ENCODE results near the gene FAM193A.
"Not testable (repeated sequence)": the region's sequence is repeated elsewhere in the genome, so short reads cannot be mapped to it uniquely, and the experiment has no call there.

FAM193A gene

GRCh38 chr4:2695346-2696060 is 159.1 kb downstream of the FAM193A start:
- DNase-seq (ENCODE audit: low spot score): no peak

- no peak for DNase-seq (ENCODE audit: low spot score)
These were observed 160.0 kb downstream of the FAM193A start for GRCh38 chr4:2696423-2696822.

- DNase-seq (ENCODE audit: low spot score): no peak
These were observed 161.6 kb downstream of the FAM193A start for GRCh38 chr4:2697995-2698414.

- DNase-seq (ENCODE audit: low spot score): no peak
These were observed 162.1 kb downstream of the FAM193A start for GRCh38 chr4:2698504-2698903.

GRCh38 chr4:2698951-2699505 is 162.6 kb downstream of the FAM193A start:
- DNase-seq (ENCODE audit: low spot score): no peak

GRCh38 chr4:2699534-2699933 is 163.1 kb downstream of the FAM193A start:
- no peak for DNase-seq (ENCODE audit: low spot score)

GRCh38 chr4:2700031-2700430 is 163.6 kb downstream of the FAM193A start:
- no peak for DNase-seq (ENCODE audit: low spot score)

GRCh38 chr4:2702361-2702760 is 165.9 kb downstream of the FAM193A start:
- no peak for DNase-seq (ENCODE audit: low spot score)

- DNase-seq (ENCODE audit: low spot score): no peak
These were observed 166.3 kb downstream of the FAM193A start for GRCh38 chr4:2702770-2703169.

- no peak for DNase-seq (ENCODE audit: low spot score)
These were observed 175.9 kb downstream of the FAM193A start for GRCh38 chr4:2712261-2712842.

- no peak for DNase-seq (ENCODE audit: low spot score)
These were observed 176.9 kb downstream of the FAM193A start for GRCh38 chr4:2713337-2713736.

GRCh38 chr4:2714061-2714770 is 177.8 kb downstream of the FAM193A start:
- peak; percentile 24 for DNase-seq (ENCODE audit: low spot score)

GRCh38 chr4:2714918-2715317 is 178.5 kb downstream of the FAM193A start:
- DNase-seq (ENCODE audit: low spot score): no peak

- no peak for DNase-seq (ENCODE audit: low spot score)
These were observed 179.0 kb downstream of the FAM193A start for GRCh38 chr4:2715426-2715825.

- no peak for DNase-seq (ENCODE audit: low spot score)
These were observed 179.8 kb downstream of the FAM193A start for GRCh38 chr4:2716236-2716635.

- no peak for DNase-seq (ENCODE audit: low spot score)
These were observed 185.1 kb downstream of the FAM193A start for GRCh38 chr4:2721586-2721985.

GRCh38 chr4:2722033-2722432 is 185.6 kb downstream of the FAM193A start:
- DNase-seq (ENCODE audit: low spot score): no peak

- DNase-seq (ENCODE audit: low spot score): no peak
These were observed 187.3 kb downstream of the FAM193A start for GRCh38 chr4:2723751-2724150.

GRCh38 chr4:2725380-2725779 is 188.9 kb downstream of the FAM193A start:
- DNase-seq (ENCODE audit: low spot score): no peak

GRCh38 chr4:2726881-2727280 is 190.4 kb downstream of the FAM193A start:
- DNase-seq (ENCODE audit: low spot score): not testable (repeated sequence)

- DNase-seq (ENCODE audit: low spot score): no peak
These were observed 191.8 kb downstream of the FAM193A start for GRCh38 chr4:2728221-2728620.

- DNase-seq (ENCODE audit: low spot score): no peak
These were observed 192.5 kb downstream of the FAM193A start for GRCh38 chr4:2728806-2729532.
